GM19035 (cell line): Measurements from ENCODE around the gene PAX1.

ENCODE experiments used
- ATAC-seq: cut with Tn5 transposase; IDR thresholded peaks from one replicate; pipeline ENCODE4 v1.9.1; 2021; ENCODE audit not compliant: unreplicated experiment

PAX1 gene

GRCh38 chr20:21705575-21706260, at the start of gene PAX1:
TSS of gene PAX1 (plus strand) at chr20:21705664. CDS start at chr20:21705713, 49 bp downstream.
- ATAC-seq = no peak

GRCh38 chr20:21656308-21657067, 49.0 kb upstream of the PAX1 start:
- no peak for ATAC-seq

- ATAC-seq = no peak
These were observed 43.9 kb upstream of the PAX1 start for GRCh38 chr20:21661488-21662055.

- no peak for ATAC-seq
These were observed 42.0 kb upstream of the PAX1 start for GRCh38 chr20:21663465-21663864.

GRCh38 chr20:21665687-21666446, 39.6 kb upstream of the PAX1 start:
- no peak for ATAC-seq

GRCh38 chr20:21670126-21670525, 35.3 kb upstream of the PAX1 start:
- no peak for ATAC-seq

- ATAC-seq = no peak
These were observed 34.5 kb upstream of the PAX1 start for GRCh38 chr20:21670981-21671380.

GRCh38 chr20:21677261-21677660, 28.2 kb upstream of the PAX1 start:
- ATAC-seq = no peak

- ATAC-seq = no peak
These were observed 27.7 kb upstream of the PAX1 start for GRCh38 chr20:21677781-21678180.

GRCh38 chr20:21681234-21681921, 24.1 kb upstream of the PAX1 start:
- ATAC-seq = no peak

GRCh38 chr20:21681922-21682318, 23.5 kb upstream of the PAX1 start:
- ATAC-seq = no peak

GRCh38 chr20:21682521-21682954, 22.9 kb upstream of the PAX1 start:
- no peak for ATAC-seq

- ATAC-seq = no peak
These were observed 20.8 kb upstream of the PAX1 start for GRCh38 chr20:21684671-21685070.

- no peak for ATAC-seq
These were observed 19.5 kb upstream of the PAX1 start for GRCh38 chr20:21685981-21686380.

- ATAC-seq = no peak
These were observed 12.1 kb upstream of the PAX1 start for GRCh38 chr20:21693322-21693721.

- ATAC-seq = no peak
These were observed 6.8 kb upstream of the PAX1 start for GRCh38 chr20:21698494-21699215.

GRCh38 chr20:21699216-21699508, 6.3 kb upstream of the PAX1 start:
- ATAC-seq = no peak

GRCh38 chr20:21701171-21701876, 4.1 kb upstream of the PAX1 start:
- no peak for ATAC-seq

GRCh38 chr20:21702016-21702415, 3.4 kb upstream of the PAX1 start:
- ATAC-seq = no peak
